HepG2 (cell line): ENCODE data around the gene RASSF9. TPM values are rescaled to one million over a fixed set of nuclear protein-coding genes. Genes with fewer than 3 reads are reported as not detected.

Experiments used
- ATAC-seq: fragments of 200-7000 bp; cut with Tn5 transposase; 3 replicates; pipeline ENCODE4 v1.9.1; 2020; ENCODE audit warnings: mild to moderate bottlenecking, moderate library complexity
- BruUV-seq: library from RNA; stranded (reverse); fragments of 400-500 nt; replicated peaks from 2 replicates; lab custom pipeline; 2021; lab: Mats Ljungman, UMichigan
- CTCF ChIA-PET: fragments of 300-600 bp; formaldehyde crosslinking; extraction: SDS; loops from one replicate; lab custom pipeline; 2021; ENCODE audit warnings: low total read pairs, inconsistent platforms, low intra/inter-chr PET ratio; lab: Yijun Ruan, JAX
- POLR2A ChIA-PET: fragments of 350-600 bp; sonication (Branson Sonifier 250); formaldehyde crosslinking; loops from one replicate; lab custom pipeline; 2020; ENCODE audit warnings: antibody characterized with exemption, inconsistent platforms; lab: Yijun Ruan, JAX
- DNase-seq: peaks from one replicate; pipeline ENCODE4 v3.0.0-alpha.2; 2015; ENCODE audit warnings: low spot score
- FAIRE-seq: peaks from 3 replicates; lab custom pipeline; 2011; peaks lifted over from hg19 to GRCh38; lab: Jason Lieb, UNC
- H2AFZ ChIP-seq: one replicate; pipeline ENCODE4 v1.6.1; 2011; ENCODE audit warnings: low read length, inconsistent platforms
- H3K27ac ChIP-seq: fragments of 300-600 bp; 3 replicates; pipeline ENCODE4 v1.8.0; 2011; ENCODE audit warnings: mixed run types, mild to moderate bottlenecking, mixed read lengths, low read length, inconsistent platforms; ENCODE audit not compliant: insufficient read depth; ENCODE audit errors: extremely low read length
- H3K27me3 ChIP-seq, 2 experiments: fragments of 200-600 bp in 1 of 2; 2 replicates in 1 of 2; 3 replicates in 1 of 2; pipeline versions ENCODE4 v1.6.0 to v1.8.0; 2011; ENCODE audit warnings: low read length in 2 of 2, mild to moderate bottlenecking in 2 of 2, moderate library complexity in 2 of 2, inconsistent platforms in 1 of 2; ENCODE audit not compliant: insufficient read depth in 2 of 2, control insufficient read depth in 1 of 2
- H3K36me3 ChIP-seq, 2 experiments: fragments of 200-600 bp in 1 of 2; replicated peaks in 1 of 2; 2 replicates in 1 of 2; 3 replicates in 1 of 2; pipeline versions ENCODE4 v1.5.1 to v1.8.0; 2011; ENCODE audit warnings: low read length in 2 of 2, inconsistent platforms in 1 of 2; ENCODE audit not compliant: insufficient read depth in 2 of 2, control insufficient read depth in 1 of 2
- H3K4me1 ChIP-seq: 2 replicates; pipeline ENCODE4 v1.5.1; 2012; ENCODE audit warnings: low read length, inconsistent platforms; ENCODE audit not compliant: insufficient read depth
- H3K4me2 ChIP-seq: 2 replicates; pipeline ENCODE4 v1.6.0; 2011; ENCODE audit warnings: low read depth, low read length, inconsistent platforms
- H3K4me3 ChIP-seq, 3 experiments: fragments of 200-600 bp in 1 of 3; sonication (generic), shearing (Covaris generic) in 1 of 3; replicated peaks in 1 of 3; 2 replicates each; pipeline ENCODE4 v1.5.1; 2011 to 2016; ENCODE audit warnings: low read length in 3 of 3, inconsistent platforms in 2 of 3, low read depth in 2 of 3, mild to moderate bottlenecking in 2 of 3, control low read depth in 1 of 3, mixed read lengths in 1 of 3; ENCODE audit not compliant: insufficient read depth in 1 of 3
- H3K79me2 ChIP-seq: one replicate; pipeline ENCODE4 v1.6.1; 2011; ENCODE audit warnings: low read length, inconsistent platforms; ENCODE audit not compliant: insufficient read depth
- H3K9ac ChIP-seq: 2 replicates; pipeline ENCODE4 v1.6.0; 2011; ENCODE audit warnings: mild to moderate bottlenecking, low read depth, low read length, inconsistent platforms; ENCODE audit not compliant: insufficient read depth
- H3K9me3 ChIP-seq: 2 replicates; pipeline ENCODE4 v1.5.1; 2012; ENCODE audit warnings: mild to moderate bottlenecking, low read length
- H4K20me1 ChIP-seq: 2 replicates; pipeline ENCODE4 v1.6.0; 2011; ENCODE audit warnings: inconsistent platforms, mild to moderate bottlenecking, low read length, moderate library complexity; ENCODE audit not compliant: insufficient read depth
- ARHGAP35 ChIP-seq: sonication (generic); formaldehyde crosslinking; IDR thresholded peaks from 2 replicates; pipeline ENCODE4 v1.9.0; 2022; ENCODE audit warnings: mild to moderate bottlenecking, inconsistent platforms, moderate library complexity, missing genetic modification reagents, borderline replicate concordance
- BRD4 ChIP-seq: sonication (generic); formaldehyde crosslinking; IDR thresholded peaks from 2 replicates; pipeline ENCODE4 v1.4.0; 2020; ENCODE audit warnings: missing genetic modification reagents
- CAMTA2 ChIP-seq: sonication (generic); formaldehyde crosslinking; IDR thresholded peaks from 2 replicates; pipeline ENCODE4 v1.4.0; 2020; ENCODE audit warnings: mild to moderate bottlenecking, missing genetic modification reagents, borderline replicate concordance
- DNMT3B ChIP-seq: conservative IDR thresholded peaks from 2 replicates; pipeline ENCODE4 v1.6.1; 2016; ENCODE audit warnings: missing biosample characterization, control low read depth
- GTF2F1 ChIP-seq: fragments of 150-350 bp; IDR thresholded peaks from 2 replicates; pipeline ENCODE4 v1.6.1; 2014; ENCODE audit warnings: low read length
- IRF9 ChIP-seq: sonication (generic); formaldehyde crosslinking; IDR thresholded peaks from 2 replicates; pipeline ENCODE4 v1.8.0; 2022; ENCODE audit warnings: missing genetic modification reagents, mild to moderate bottlenecking, borderline replicate concordance
- KDM5A ChIP-seq: fragments of 200-600 bp; sonication (generic); IDR thresholded peaks from 2 replicates; pipeline ENCODE4 v1.7.0; 2018; ENCODE audit warnings: antibody characterized with exemption, mild to moderate bottlenecking, low read length, borderline replicate concordance
- LCORL ChIP-seq, 2 experiments: fragments of 450-650 bp in 1 of 2; sonication (generic) in 1 of 2; formaldehyde crosslinking in 1 of 2; IDR thresholded peaks; 2 replicates each; pipeline versions ENCODE4 v1.5.0 to v1.6.1; 2017 to 2020; ENCODE audit warnings: antibody characterized with exemption in 1 of 2, missing genetic modification reagents in 1 of 2
- NFRKB ChIP-seq: fragments of 450-650 bp; IDR thresholded peaks from 2 replicates; pipeline ENCODE4 v1.6.1; 2017
- SNAPC4 ChIP-seq: sonication (generic); formaldehyde crosslinking; IDR thresholded peaks from 2 replicates; pipeline ENCODE4 v1.4.0; 2020; ENCODE audit warnings: mild to moderate bottlenecking, missing genetic modification reagents
- SOX6 ChIP-seq, 2 experiments: fragments of 450-650 bp in 1 of 2; sonication (generic) in 1 of 2; formaldehyde crosslinking in 1 of 2; IDR thresholded peaks; 2 replicates each; pipeline versions ENCODE4 v1.4.0 to v1.6.1; 2017 to 2020; ENCODE audit warnings: antibody characterized with exemption in 1 of 2, mild to moderate bottlenecking in 1 of 2, missing genetic modification reagents in 1 of 2
- XRCC5 ChIP-seq: fragments of 200-400 bp; formaldehyde crosslinking; optimal IDR thresholded peaks from 2 replicates; pipeline ENCODE3; 2017; ENCODE audit warnings: mild to moderate bottlenecking, low read length
- ZGPAT ChIP-seq: IDR thresholded peaks from 2 replicates; pipeline ENCODE4 v1.6.1; 2016; ENCODE audit warnings: mild to moderate bottlenecking
- ZNF451 ChIP-seq: sonication (generic); formaldehyde crosslinking; IDR thresholded peaks from 2 replicates; pipeline ENCODE4 v1.5.0; 2020; ENCODE audit warnings: mild to moderate bottlenecking, missing genetic modification reagents
- ZNF775 ChIP-seq: sonication (generic); formaldehyde crosslinking; IDR thresholded peaks from 2 replicates; pipeline ENCODE4 v1.4.0; 2020; ENCODE audit warnings: missing genetic modification reagents, mild to moderate bottlenecking, moderate library complexity, borderline replicate concordance
- ZNF850 ChIP-seq: sonication (generic); formaldehyde crosslinking; conservative IDR thresholded peaks from 2 replicates; pipeline ENCODE4 v1.9.0; 2021; ENCODE audit warnings: mild to moderate bottlenecking, missing genetic modification reagents
- WGBS: methylation state at CpG from one replicate; pipeline ENCODE4 v1.1.6; 2017; ENCODE audit warnings: low lambda C conversion rate; 5-methylcytosine and 5-hydroxymethylcytosine counted together
- in situ Hi-C: cut with HindIII; loops from 2 replicates; pipeline ENCODE4 v1.10.0; 2017; ENCODE audit warnings: low pct_unique_long_range_greater_than_20kb; ENCODE audit not compliant: extremely low pct_ligation_motif_present
- intact Hi-C: fragments of 100-400 bp; cut with micrococcal nuclease; formaldehyde crosslinking; loops from one replicate; pipeline ENCODE4 v1.10.0; 2022; ENCODE audit not compliant: unreplicated experiment
- polyA plus RNA-seq, 8 experiments: library from polyadenylated mRNA; depleted of rRNA in 3 of 8; stranded (reverse) in 7 of 8; unstranded in 1 of 8; fragments of >200 nt; fragmentation: Illumina TruSeq in 4 of 8; extraction: Trizol in 4 of 8; gene quantifications; 2 replicates each; pipeline versions ENCODE4 v1.2.1 to v1.2.3, GENCODE V29; 2011 to 2016; ENCODE audit warnings: low read depth in 4 of 8, missing spikeins in 1 of 8, mixed read lengths in 1 of 8; ENCODE audit not compliant: insufficient read depth in 1 of 8
- total RNA-seq, 5 experiments: library from RNA; depleted of rRNA; stranded (reverse); fragments of >200 nt; fragmentation: Illumina TruSeq; extraction: Trizol; gene quantifications; 2 replicates each; pipeline ENCODE4 v1.2.3, GENCODE V29; 2016; ENCODE audit warnings: low read depth in 1 of 5

Gene RASSF9
- total and polyA plus RNA-seq, 2 of the 13 experiments (the other 11 are each of a cell fraction or from before 2014, with no cell fraction given): not detected

GRCh38 chr12:85803923-85804322 lies 32.3 kb downstream of the RASSF9 start:
- Histone ChIP-seq H3K4me1 (no peaks in the 10 kb centered on the region), H3K9me3 (no peaks in the 10 kb centered on the region), H4K20me1 (no peaks in the 10 kb centered on the region), H3K36me3 (no peaks in the 10 kb centered on the region), H3K9ac (no peak overlapping the region), H3K27me3 (no peaks in the 10 kb centered on the region), H3K4me2 (no peak overlapping the region), H3K4me3 (no peak overlapping the region), H3K27ac (no peak overlapping the region), H2AFZ (no peak overlapping the region), H3K79me2 (no peaks in the 10 kb centered on the region)
- no peak for ATAC-seq
- BruUV-seq: no TSS peak
- no peak for TF ChIP-seq ZGPAT (CRISPR knock-in tag)
- no peak for TF ChIP-seq SNAPC4 (CRISPR knock-in tag)
- TF ChIP-seq BRD4 (CRISPR knock-in tag): no peak
- no peak for TF ChIP-seq NFRKB
- TF ChIP-seq IRF9 (CRISPR knock-in tag): no peak
- TF ChIP-seq ZNF850 (CRISPR knock-in tag): no peak
- TF ChIP-seq CAMTA2 (CRISPR knock-in tag): no peak
- TF ChIP-seq ZNF775 (CRISPR knock-in tag): no peak
- no peak for TF ChIP-seq ZNF451 (CRISPR knock-in tag)
- TF ChIP-seq ARHGAP35 (CRISPR knock-in tag): no peak
- TF ChIP-seq KDM5A: no peak
- TF ChIP-seq XRCC5: no peak
- no peak for TF ChIP-seq DNMT3B (CRISPR knock-in tag)
- TF ChIP-seq GTF2F1: no peak
- no peak for TF ChIP-seq SOX6 (IDR thresholded peaks at IDR 0.05)
- TF ChIP-seq SOX6 (CRISPR knock-in tag; IDR thresholded peaks at IDR 0.05): no peak
- TF ChIP-seq LCORL (IDR thresholded peaks at IDR 0.05): no peak
- TF ChIP-seq LCORL (CRISPR knock-in tag; IDR thresholded peaks at IDR 0.05): no peak
- in situ Hi-C loops: no loop called here
- ChIA-PET POLR2A (no interaction called here), CTCF (no interaction called here)
- WGBS: 0% methylated on average over 2 of the region's 2 CpGs
- FAIRE-seq: no peak
- DNase-seq: no peak
- intact Hi-C loops: no loop called here
